GM19438 (cell line): ENCODE measurements around the gene ZFHX3.

Source experiments
- ATAC-seq: cut with Tn5 transposase; IDR thresholded peaks from one replicate; pipeline ENCODE4 v1.9.1; 2021; ENCODE audit warnings: low read depth; ENCODE audit not compliant: unreplicated experiment

The ZFHX3 gene

DNA sequence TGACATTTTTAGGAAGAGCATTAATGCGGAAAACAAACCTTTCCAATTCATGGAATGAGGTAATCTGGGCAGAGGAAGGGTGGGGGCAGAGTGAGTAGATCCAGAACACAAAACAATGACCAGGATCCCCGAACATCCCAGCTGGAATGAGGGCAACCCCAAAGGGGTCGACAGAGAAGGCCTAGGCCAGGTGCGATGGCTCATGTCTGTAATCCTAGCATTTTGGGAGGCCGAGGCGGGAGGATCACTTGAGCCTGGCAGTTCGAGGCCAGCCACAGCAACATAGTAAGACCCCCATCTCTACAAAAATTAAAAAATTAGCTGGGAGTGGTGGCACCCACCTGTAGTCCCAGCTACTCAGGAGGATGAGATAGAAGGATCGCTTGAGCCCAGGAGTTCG, 64.7 kb downstream of the ZFHX3 start:
- ATAC-seq: no peak

DNA sequence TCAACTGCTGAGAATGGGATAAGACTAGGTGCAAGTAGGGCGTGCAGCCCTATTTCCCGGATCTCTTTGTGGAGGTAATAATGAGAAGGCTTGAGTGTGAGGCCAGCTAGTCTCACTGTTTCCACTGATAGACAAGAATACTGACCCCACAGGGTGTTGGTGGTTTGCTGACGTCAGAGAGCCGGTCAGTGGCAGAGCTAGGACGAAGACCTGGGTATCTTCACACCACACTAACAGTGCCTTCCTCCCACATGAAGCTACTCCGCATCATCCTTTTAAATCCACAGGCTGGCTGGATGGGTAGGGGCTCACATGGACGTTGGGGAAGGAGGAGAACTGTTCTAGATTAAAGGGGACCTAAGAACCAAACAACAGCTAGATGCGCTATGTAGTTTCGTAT, 68.0 kb downstream of the ZFHX3 start:
- ATAC-seq: no peak

DNA sequence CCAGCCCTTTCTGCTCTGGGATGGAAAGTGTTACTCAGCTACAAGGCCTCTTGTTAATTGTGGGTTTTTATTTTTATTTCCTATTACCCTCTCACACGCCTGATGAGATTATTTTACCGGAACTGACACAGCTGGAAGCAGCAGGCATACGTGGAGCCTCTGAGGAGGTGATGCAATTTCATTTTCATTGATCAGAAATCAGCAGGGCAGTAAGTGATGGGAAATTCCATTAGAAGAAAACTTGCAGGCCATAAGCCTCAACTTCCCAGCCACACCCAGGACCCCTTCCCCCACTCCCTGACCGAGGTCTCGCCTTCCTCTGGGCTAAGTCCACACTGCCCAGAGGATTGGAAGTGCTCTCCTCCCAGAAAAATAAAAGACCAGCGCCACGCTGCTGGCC, 69.7 kb downstream of the ZFHX3 start:
- no peak for ATAC-seq

DNA sequence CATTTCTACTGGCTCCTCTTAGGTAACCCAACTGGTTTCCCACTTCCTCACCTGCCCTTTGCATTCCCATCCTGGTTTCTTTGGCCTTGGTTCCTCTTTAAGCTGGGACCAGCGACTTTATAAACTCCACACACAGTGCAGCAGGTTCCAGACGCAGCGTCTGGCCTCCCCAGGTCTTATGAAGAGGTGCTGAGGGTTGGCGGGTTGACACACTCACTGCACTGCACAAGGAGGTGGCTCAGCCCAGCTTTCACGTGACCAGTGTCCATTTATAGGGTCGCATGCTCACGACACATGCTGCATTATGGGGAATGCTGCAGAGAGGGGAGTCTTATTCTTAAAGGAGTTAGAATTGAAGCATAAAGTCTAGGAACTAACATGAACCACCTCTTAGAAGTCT, 70.8 kb downstream of the ZFHX3 start:
- ATAC-seq: no peak

DNA sequence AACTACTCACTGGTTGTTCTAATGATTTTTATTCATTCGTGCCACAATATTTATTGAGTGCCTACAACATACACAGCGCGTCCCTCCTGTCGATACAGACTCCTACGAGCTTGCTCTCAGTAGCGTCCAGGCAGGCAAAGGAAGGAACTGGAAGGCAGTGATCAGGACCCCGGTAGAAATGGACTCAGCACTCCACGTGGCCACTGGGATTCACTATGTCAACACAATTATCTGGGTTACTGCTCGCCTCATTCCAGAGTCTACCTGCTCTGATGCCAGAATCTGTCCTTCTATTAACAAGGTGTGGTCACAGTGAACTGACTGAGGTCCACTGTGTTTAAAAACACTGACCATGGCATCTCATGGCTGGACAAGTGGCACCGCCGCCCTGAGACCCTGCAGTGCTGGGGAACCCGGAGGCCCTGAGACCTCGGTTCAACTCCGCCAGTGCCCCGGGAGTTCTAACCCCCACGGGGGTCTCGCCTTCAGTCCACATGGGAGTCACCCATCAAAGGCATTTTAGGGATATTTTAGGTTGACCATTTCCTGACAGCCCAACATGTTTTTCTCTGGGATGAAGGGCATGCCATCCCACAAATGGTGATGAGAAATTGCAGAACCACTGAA, 71.4 kb downstream of the ZFHX3 start:
- no peak for ATAC-seq

DNA sequence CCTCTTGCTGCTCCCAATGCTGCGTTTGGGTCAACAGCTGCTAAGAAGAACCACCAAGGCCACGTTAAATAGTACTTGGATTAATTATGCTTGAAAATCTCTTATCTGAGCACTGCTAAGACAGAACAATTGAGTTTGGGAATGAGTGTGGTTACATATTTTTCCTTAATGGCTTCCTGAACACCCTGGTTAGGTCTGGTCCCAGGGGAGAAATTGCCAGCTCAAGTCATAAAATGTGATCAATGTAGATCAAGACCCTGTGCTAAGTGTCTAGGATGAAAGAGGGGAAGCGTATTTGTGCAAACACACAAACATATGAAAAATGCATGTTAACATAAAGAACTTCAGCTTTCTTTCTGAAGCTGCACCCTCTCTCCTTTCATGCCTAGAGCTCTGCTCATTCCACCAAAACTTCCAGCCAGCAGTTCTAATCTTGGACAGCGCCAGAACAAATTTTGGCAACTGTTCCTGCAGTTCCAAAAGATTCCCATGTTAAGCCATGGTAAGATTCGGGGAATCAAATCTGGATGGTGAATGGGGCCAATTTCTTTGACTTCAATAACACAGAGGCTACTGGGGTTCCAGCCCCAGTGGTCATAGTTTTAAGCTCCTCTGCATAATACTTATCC, 72.0 kb downstream of the ZFHX3 start:
- ATAC-seq: no peak

DNA sequence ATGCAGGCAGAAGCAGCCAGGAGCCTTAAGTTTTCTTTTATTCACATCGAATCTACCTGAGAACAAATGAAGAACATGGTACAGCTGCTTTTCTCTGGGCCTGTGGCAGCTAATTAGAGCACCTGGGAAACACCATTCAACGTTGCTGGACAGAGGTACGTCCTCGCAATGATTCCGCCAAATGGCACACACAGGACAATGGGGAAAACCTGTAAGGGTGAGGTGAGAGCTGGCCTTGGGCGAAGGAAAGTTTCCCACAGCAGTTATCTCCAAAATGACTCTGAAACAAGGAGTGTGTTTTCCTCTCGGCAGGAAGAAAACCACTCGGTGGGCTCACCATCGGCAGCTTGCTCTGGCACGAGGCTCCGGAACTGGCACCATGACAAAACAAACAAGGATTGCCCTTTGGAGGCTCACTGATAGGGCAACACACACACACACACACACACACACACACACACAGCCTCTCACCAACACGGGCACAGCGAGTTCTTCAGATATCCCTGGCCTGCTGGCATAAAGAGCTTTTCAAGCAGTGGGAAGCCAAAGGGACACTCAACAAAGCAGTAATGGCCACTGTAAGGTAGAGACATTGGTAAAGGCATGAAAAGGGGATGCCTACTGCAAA, 73.7 kb downstream of the ZFHX3 start:
- ATAC-seq: no peak

DNA sequence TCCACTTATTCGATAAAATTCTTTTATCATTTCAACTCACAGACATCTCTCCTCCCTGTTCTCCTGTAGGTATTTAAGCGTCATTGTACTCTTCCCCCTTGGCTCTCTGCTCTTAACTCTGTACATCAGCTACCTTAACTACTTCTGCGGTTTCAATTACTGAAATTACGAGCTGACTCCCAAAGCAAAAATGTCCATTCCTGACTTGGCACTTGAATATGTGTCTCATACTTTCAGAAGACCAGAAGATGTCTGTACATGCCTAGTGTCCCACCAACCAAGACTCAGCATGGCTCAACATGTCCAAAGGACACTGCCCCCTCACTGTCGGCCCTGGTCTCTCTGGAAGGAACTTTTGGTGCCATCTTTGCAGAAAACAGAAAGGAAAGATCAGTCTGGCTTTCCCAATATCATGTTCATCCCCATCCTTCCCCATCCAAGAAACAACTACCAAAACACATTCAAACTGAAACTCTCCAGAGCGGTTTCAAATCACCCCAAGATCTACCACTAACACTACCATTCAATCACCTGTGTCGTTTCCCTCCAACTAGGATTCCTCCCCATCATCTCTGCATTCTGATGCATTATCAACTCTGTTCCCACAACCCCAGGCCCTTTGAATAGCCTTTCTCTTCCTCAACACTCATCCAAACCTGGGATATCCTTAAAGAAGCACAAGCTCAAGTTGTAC, 74.9 kb downstream of the ZFHX3 start:
- ATAC-seq: no peak

DNA sequence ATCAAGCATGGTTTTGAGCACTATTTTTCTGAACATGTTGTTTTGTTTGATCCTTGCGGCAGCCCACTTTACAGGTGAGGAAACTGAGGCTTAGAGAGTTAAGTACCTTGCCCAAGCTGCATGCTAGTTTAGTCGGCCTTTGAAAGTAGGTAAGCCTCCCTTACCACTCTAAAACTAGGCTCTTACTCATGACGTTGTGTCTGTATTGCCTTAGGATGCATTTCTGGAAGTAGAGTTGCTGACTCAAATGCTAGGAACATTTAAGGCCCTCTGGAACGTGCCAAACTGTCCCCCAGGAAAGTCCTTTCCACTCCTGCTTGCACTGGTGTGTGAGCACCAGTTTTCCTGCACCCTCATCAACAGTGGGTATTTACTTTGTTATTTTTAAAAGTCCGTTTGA, 76.6 kb downstream of the ZFHX3 start:
- no peak for ATAC-seq

DNA sequence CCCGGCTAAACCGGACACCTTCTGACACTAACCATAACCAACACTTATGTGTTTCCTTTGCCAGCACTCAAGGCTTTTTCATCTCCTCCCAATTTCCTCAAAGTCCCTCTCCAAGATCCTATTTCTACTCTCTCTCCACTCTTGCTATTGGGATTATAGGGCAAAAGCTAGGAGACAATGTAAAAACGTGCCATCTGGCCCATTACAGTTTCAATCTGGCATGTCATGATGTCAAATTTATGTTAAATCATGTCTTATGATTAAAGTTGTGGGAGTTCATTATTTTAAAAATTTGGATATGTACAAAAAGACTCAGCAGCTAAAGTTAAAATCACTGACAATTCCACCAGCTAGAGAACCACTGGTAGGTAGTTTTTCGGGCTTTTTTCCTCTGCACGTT, 77.3 kb downstream of the ZFHX3 start:
- ATAC-seq: no peak

DNA sequence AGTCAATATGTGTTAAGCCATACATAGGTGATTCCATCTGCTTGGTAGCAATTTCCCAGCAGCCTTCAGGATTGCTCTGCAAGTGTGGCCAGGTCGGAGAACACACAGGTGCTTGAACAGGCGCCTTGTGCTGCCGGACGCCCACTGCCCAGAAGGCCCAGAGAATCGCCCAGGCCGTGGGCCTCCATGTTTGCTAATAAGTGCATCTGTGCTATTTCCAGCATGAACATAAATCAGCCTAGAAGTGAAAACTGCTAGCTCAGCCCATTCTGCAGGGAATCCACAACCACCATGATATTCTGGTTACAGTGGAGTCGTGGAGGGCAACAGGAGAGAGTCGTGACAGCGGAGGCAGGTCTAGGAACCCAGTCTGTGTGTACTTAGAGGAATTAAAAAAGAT, 78.1 kb downstream of the ZFHX3 start:
- ATAC-seq: no peak

DNA sequence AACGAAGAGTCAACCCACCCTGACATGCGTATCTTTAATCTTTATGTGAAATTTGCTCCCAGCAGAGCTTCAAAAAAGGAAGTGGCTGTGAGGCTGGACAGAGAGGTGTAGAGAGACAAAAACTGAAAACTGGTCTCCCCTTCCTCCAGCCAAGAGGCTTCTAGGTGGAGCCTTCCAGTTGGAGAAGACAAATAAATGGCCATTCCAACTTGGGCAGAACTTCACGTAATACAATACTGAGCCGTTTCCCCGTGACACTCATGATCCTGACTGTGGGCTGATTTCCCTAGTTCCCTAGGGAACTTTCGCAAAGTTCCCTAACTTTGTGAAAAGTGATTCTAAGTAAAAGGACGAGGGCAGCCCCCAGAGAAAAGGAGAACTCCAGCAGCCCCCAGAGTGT, 78.8 kb downstream of the ZFHX3 start:
- ATAC-seq: no peak

DNA sequence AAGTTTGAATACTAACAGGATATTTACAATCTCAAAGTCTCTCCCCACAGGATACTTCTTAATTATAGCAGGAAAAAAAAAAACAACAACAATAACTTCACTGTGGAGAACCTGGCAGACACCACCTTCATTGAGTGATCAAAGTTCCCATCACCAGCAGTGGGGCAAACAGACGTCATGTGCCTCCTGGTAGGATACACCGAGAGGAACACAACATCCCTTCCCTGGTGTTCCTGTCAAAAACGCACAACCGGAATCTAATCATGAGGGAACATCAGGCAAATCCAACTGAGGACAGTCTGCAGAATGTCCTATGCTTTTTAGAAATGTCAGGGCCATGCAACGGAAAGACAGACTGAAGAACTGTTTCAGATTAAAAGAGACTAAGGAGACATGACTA, 80.0 kb downstream of the ZFHX3 start:
- ATAC-seq: no peak

DNA sequence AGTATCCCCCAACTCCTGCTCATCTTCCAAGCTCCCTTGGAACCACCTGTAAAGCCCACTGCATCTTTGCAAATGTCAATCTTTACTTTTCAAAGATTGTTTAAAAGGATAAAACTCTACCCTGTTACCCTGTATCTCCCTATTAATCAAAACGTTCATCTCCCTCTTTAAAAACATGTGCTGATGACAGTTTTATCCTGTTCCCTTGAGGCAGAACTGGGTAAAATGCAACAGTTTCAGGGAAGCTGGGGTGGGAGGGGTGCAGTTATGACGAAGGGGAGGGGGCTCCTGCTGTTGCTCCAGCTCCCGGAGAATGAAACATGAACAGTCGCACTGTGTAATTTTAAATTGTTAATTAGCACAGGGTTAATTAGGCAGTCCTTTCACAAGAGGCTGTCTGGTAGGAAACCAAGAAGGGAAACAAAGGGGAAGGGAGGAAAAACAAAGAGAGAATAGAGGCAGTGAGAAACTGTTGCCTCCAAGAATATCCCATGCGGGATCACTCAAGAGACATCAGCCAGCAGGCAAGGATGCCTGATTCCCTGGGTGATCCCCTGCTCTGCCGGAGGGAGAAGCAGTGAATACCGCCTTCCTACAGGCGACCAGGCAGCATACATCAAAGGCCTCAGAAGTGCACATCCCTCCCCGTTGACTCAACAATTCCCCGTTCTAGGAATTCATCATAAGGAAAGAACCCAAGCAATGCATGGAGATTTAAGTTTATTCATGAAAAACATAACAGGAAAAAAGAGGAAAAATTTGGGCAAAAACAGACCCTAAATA, 84.2 kb downstream of the ZFHX3 start:
- no peak for ATAC-seq

DNA sequence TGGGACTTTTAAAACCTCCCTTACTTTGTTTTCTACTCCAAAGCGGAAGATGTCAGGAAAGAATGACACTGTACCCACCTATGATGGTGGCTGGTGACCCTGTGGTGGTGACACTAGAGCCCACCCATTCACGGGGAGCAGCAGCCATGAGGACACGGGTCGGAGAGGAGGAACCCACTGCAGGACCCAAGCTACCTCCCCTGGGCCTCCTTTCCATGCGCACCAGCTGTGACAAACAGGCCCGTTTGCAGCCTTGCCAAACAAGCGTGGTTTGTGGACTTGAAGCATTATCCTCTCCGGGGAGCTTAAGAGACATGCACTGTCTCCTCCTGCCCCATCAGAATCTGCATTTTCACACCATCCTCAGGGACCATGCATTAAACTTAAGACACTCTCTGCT, 85.6 kb downstream of the ZFHX3 start:
- no peak for ATAC-seq

DNA sequence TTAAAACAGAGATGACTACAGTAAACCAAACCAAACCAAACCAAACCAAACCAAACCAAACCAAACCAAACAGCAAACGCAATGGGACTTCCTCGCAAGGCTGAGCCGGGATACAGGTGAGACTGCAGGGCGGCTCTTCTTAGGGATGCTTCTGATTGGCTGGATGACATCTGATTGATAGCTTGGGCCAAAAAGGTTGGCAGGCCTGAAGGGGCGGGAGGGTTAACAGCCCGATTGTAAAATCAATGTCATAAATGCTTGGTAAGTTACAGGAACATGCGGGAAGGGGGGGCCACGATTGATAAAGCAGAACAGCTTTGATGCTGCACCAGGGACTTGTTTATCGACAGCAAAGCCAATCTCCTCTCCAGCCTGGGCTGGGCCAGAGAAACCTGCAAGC, 86.1 kb downstream of the ZFHX3 start:
- ATAC-seq: no peak

DNA sequence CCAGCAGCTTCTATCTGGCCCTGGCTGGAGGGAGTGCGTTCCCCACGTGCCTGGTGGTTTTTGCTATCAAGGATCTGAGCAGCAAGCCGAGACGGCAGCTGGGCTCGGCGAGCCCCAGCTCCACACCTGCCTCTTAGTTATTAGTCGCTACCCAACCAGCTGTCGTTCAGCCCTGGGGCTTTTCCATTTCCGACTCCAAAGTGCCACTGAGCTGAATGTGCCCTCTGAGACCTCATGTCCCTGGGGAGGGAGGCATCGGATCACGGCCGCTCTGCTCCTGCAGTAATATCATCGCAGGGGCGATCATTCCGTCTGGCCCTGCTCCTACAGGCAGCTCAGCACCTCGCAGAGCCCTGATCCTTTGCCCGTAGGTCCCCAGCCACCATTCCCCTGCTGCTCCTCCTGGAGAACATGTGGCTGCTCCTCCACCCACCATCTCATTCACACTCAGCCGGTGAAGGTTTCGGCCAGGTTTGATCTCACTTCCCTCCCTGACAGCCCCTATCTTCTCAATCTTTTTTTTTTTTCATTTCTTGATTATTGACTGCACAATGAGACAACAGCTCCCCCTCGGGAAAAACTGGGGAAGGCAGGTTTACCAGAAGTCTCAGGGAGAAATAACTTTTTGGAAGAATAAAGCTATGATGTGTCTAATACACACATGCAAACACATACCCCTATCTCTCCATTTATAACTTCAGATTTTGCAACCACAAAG, 86.7 kb downstream of the ZFHX3 start:
- ATAC-seq: no peak

DNA sequence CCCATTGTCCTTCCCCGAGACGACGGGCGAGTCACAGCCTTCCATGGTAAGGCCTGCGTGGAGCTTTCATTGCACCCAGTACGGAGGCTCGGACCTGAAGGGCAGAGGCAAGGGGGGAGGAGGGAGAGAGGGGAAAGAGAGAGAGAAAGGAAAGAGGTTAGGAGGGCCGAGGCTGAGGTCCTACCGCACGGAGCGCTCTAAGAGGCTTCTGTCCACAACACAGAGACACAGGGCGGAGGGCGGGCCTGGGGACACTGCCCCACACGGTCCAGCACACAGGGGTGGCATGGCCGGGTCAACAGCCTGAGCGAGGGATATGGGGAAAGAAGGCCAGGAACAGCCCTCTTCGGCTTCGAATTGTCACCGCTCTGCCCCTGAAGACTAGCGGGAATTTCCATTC, 87.8 kb downstream of the ZFHX3 start:
- no peak for ATAC-seq

DNA sequence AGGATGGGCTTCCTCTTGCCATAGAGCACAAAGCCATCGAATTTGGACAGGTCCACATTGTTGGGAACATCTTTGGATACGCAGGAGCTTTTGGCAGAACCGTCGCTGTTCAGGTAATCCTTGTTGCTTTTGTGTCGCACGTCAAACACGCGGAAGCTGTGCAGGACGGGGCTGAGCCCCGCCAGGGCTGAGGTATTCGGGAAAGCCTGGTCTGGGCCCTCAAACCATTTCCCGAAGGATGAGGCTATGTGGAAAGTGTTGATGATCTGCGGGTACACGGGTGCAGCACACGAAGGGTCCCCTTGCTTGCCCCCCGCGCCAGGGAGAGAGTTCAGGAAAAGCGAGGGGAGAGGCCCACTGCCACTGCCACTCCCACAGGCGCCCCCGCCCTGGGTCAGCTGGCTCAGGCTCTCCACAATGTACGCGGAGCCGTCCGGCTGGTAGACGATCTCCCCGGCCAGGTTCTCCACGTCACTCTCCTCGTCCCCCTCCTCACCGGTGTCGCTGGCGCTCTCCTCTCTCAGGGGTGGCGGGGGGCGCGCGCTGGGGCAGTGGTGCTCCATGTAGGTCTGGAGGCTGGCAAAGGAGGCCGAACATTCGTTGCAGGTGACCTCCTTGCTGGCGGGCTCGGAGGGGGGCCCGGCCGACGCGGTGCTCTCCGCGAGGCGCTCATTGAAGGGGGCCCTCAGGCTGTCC, 88.5 kb downstream of the ZFHX3 start:
- no peak for ATAC-seq
